PC-3 (cell line): ENCODE results near the gene PPM1L.

ENCODE experiments used
- CTCF ChIP-seq: fragments of 300-600 bp; sonication (generic); conservative IDR thresholded peaks from 2 replicates; pipeline ENCODE4 v1.5.1; 2017; ENCODE audit warnings: antibody characterized with exemption, low read depth, mild to moderate bottlenecking, low read length
- EZH2 ChIP-seq: fragments of 300-600 bp; sonication (generic); IDR thresholded peaks from one replicate; pipeline ENCODE4 v1.6.1; 2017; ENCODE audit warnings: antibody characterized with exemption, mild to moderate bottlenecking, low read length; ENCODE audit not compliant: unreplicated experiment

GRCh38 chr3:161064413-161064812, 308.4 kb downstream of the PPM1L start:
- no peak for TF ChIP-seq EZH2
- no peak for TF ChIP-seq CTCF
